GM21717 (cell line): ENCODE results near the gene TTLL13.

Experiments used
- ATAC-seq: cut with Tn5 transposase; IDR thresholded peaks from one replicate; pipeline ENCODE4 v1.9.1; 2021; ENCODE audit warnings: mild to moderate bottlenecking, moderate library complexity; ENCODE audit not compliant: unreplicated experiment

The TTLL13 gene

DNA sequence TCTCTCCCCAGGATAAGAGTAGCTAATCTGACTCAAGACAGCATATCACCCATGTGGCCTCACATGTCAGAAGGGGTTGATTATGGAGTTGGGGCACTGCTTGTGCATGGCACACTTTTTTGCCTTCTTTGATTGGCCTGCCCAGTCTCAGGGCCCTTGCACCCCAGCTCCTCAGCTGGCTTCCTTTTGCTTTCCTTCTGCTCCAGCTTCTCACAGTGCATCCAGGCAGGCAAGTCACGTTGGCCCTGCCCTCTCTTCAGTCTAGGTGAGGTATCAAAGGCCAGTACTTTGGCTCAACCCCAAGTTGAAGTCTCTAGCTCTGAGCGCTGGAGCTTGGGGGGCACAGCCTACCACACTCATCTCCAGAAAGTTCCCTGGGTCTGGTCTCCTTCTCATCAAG lies 58.3 kb downstream of the TTLL13 start:
- ATAC-seq = no peak

DNA sequence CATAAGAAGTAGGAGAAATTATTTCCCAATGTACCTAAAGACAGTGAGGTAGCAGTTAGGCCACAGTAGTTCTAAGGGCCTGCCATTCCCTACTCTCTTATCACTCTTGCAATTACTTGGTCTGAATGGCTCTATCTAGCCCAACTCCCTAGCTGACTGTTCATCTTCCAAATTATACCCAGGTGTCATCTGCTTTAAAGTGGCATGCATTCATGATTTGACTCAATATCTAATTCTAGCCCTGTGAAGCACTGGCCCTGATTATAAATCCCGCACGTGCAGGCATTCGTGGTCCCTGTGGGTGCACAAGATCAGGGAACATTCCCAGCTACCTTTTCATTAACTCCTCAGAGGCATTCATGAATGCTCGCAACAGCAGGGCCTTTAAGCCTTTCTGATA lies 59.7 kb downstream of the TTLL13 start:
- ATAC-seq = no peak
